IPS-18a (cell line): ENCODE results near the gene UMAD1.
"Not testable (repeated sequence)": the region's sequence is repeated elsewhere in the genome, so short reads cannot be mapped to it uniquely, and the experiment has no call there.

Experiments
- H3K27ac ChIP-seq: one replicate; pipeline ENCODE4 v1.5.1; 2013; ENCODE audit warnings: low read length
- H3K27me3 ChIP-seq: one replicate; pipeline ENCODE4 v1.6.1; 2013; ENCODE audit warnings: mild to moderate bottlenecking, low read length; ENCODE audit not compliant: control insufficient read depth, insufficient read depth
- H3K36me3 ChIP-seq: one replicate; pipeline ENCODE4 v1.6.1; 2013; ENCODE audit warnings: low read depth, low read length; ENCODE audit not compliant: control insufficient read depth
- H3K4me1 ChIP-seq: one replicate; pipeline ENCODE4 v1.6.1; 2013; ENCODE audit warnings: low read depth, low read length; ENCODE audit not compliant: control insufficient read depth
- H3K4me3 ChIP-seq: one replicate; pipeline ENCODE4 v1.5.1; 2013; ENCODE audit warnings: low read length
- H3K9ac ChIP-seq: one replicate; pipeline ENCODE4 v1.6.1; 2013; ENCODE audit warnings: mild to moderate bottlenecking, low read length, moderate library complexity
- H3K9me3 ChIP-seq: one replicate; pipeline ENCODE4 v1.6.1; 2013; ENCODE audit warnings: low read depth, low read length; ENCODE audit not compliant: control insufficient read depth

UMAD1 gene

DNA sequence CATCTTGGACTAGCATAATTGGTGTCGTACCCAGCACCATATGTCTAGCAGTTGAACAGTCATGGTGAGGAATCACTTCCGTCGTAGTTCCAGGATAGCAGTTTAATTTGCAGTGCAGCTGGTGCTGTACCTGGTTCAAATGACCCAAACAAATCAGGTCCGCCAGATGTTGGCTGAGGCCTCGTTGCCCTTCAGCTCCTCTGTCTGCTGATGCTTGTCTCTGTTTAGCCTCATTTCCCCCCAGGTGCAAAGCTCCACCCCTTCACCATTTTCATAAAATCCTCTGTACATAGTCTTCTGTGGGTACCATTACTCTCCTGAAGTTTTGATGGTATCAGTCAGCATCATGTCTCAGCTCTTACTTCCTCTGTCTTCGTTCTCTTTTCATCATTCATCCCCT lies 35.1 kb downstream of the UMAD1 start:
- H3K36me3 ChIP-seq: no peaks in the 10 kb centered on the region
- H3K4me3 ChIP-seq: no peak overlapping the region
- H3K4me1 ChIP-seq: no peaks in the 10 kb centered on the region
- no peak overlapping the region for H3K27ac ChIP-seq
- H3K9me3 ChIP-seq: no peaks in the 10 kb centered on the region
- H3K9ac ChIP-seq: no peak overlapping the region
- no peaks in the 10 kb centered on the region for H3K27me3 ChIP-seq

GRCh38 chr7:7679640-7680039 lies 39.1 kb downstream of the UMAD1 start:
- H3K36me3 ChIP-seq, H3K27ac ChIP-seq, H3K4me1 ChIP-seq, H3K9ac ChIP-seq, H3K4me3 ChIP-seq, H3K9me3 ChIP-seq, H3K27me3 ChIP-seq: not testable (repeated sequence)

DNA sequence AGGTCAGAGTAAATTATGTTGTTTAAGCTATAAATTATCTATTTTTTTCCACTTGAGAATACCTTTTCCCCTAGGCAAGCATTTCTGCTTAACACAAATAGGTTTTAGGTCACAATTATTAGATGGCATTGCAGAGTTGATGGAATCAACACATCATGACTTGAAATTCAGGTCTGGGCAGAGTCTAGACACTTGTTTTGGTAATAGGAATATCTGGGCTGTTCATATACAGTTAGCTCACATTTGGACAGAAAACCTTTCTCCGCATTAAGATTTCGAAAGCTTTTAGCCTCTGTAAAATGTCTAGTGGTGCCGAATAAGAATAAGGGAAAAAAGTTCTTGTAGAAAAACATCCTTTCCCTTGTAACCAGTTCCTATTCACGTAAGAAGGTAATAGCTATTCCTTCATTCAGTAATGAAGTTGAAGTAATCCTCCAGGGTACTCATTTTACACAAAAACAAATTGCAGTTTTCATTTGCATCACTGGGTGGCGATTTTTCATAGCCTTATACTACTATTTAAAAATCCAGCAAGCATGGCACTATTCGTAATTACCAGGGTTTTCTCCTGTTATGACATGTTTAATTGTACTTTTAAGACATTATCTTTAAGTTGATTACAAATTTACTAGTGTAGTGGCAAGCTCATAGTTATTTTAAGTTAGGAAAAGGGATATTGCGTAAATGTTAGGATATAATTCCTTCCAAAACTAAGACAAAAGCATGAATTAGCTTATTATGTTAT lies 40.8 kb downstream of the UMAD1 start:
- no peak overlapping the region for H3K4me3 ChIP-seq

GRCh38 chr7:7681936-7682329 lies 41.4 kb downstream of the UMAD1 start:
- Histone ChIP-seq H3K9ac (no peak overlapping the region), H3K4me1 (no peaks in the 10 kb centered on the region), H3K36me3 (no peaks in the 10 kb centered on the region), H3K4me3 (no peak overlapping the region), H3K27ac (no peak overlapping the region), H3K9me3 (no peaks in the 10 kb centered on the region), H3K27me3 (no peaks in the 10 kb centered on the region)

More for the DNA sequence above, 40.8 kb downstream of the UMAD1 start:
- Histone ChIP-seq H3K4me1 (no peaks in the 10 kb centered on the region), H3K9ac (no peak overlapping the region), H3K36me3 (no peaks in the 10 kb centered on the region), H3K27me3 (no peaks in the 10 kb centered on the region), H3K27ac (no peak overlapping the region), H3K9me3 (no peaks in the 10 kb centered on the region)

- H3K9me3 ChIP-seq: no peaks in the 10 kb centered on the region
- no peaks in the 10 kb centered on the region for H3K36me3 ChIP-seq
- H3K27ac ChIP-seq: no peak overlapping the region
- no peaks in the 10 kb centered on the region for H3K27me3 ChIP-seq
- H3K4me1 ChIP-seq: no peaks in the 10 kb centered on the region
- H3K9ac ChIP-seq: no peak overlapping the region
- H3K4me3 ChIP-seq: no peak overlapping the region
These were observed 42.3 kb downstream of the UMAD1 start for GRCh38 chr7:7682861-7683260.

- Histone ChIP-seq H3K9ac (no peak overlapping the region), H3K4me3 (no peak overlapping the region), H3K27me3 (no peaks in the 10 kb centered on the region), H3K27ac (no peak overlapping the region), H3K9me3 (no peaks in the 10 kb centered on the region), H3K4me1 (no peaks in the 10 kb centered on the region), H3K36me3 (no peaks in the 10 kb centered on the region)
These were observed 46.4 kb downstream of the UMAD1 start for GRCh38 chr7:7686811-7687508.

- Histone ChIP-seq H3K27ac (no peak overlapping the region), H3K4me3 (no peak overlapping the region), H3K9ac (no peak overlapping the region), H3K9me3 (no peaks in the 10 kb centered on the region), H3K4me1 (no peaks in the 10 kb centered on the region), H3K27me3 (no peaks in the 10 kb centered on the region), H3K36me3 (no peaks in the 10 kb centered on the region)
These were observed 47.2 kb downstream of the UMAD1 start for GRCh38 chr7:7687800-7688199.

GRCh38 chr7:7688310-7688709 lies 47.8 kb downstream of the UMAD1 start:
- no peak overlapping the region for H3K9ac ChIP-seq
- H3K27me3 ChIP-seq: no peaks in the 10 kb centered on the region
- no peak overlapping the region for H3K4me3 ChIP-seq
- no peaks in the 10 kb centered on the region for H3K9me3 ChIP-seq
- no peaks in the 10 kb centered on the region for H3K4me1 ChIP-seq
- H3K27ac ChIP-seq: no peak overlapping the region
- no peaks in the 10 kb centered on the region for H3K36me3 ChIP-seq

DNA sequence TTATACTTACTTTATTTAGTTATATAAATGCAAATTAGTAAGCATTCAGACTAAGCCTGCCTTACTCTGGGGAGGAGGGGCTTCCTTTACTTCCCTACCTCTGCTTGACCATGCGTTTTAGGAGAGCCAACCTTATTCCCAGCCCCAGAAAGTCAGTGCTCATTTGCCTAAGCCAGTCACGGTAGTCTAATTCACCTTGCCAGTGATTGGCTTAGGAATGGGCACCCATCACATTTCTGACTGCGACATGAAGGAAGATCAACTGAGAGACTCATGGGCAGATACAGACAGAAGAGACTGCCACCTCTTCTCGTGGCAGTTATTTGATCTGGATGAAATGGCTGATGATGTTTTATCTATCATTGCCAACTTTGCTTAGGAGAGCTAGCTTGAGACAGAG lies 48.4 kb downstream of the UMAD1 start:
- Histone ChIP-seq H3K4me3 (no peak overlapping the region), H3K4me1 (no peaks in the 10 kb centered on the region), H3K27me3 (no peaks in the 10 kb centered on the region), H3K9me3 (no peaks in the 10 kb centered on the region), H3K9ac (no peak overlapping the region), H3K36me3 (no peaks in the 10 kb centered on the region), H3K27ac (no peak overlapping the region)

DNA sequence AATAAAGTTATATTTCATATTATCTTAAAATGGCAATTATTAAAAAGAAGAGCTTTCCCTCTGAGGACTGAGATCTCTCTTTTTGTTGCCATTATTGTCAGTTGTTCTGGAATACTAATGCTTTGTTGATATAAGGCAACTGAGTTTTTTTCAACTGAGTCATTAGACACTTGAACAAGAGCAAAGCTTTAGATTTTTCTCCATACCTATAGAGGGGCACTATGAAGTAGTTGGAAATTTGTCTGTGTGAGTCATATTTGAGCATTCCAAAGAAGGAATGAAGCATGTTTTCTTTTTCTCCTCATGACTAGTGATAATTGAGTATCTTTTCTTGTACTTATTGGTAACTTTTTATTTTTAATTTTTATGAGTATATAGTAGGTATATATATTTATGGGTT lies 53.3 kb downstream of the UMAD1 start:
- H3K4me1 ChIP-seq: no peaks in the 10 kb centered on the region
- no peak overlapping the region for H3K9ac ChIP-seq
- H3K4me3 ChIP-seq: no peak overlapping the region
- H3K27ac ChIP-seq: no peak overlapping the region
- no peaks in the 10 kb centered on the region for H3K36me3 ChIP-seq
- H3K9me3 ChIP-seq: no peaks in the 10 kb centered on the region
- no peaks in the 10 kb centered on the region for H3K27me3 ChIP-seq

GRCh38 chr7:7694542-7694941 lies 54.0 kb downstream of the UMAD1 start:
- Histone ChIP-seq H3K9ac (no peak overlapping the region), H3K27me3 (no peaks in the 10 kb centered on the region), H3K4me3 (no peak overlapping the region), H3K4me1 (no peaks in the 10 kb centered on the region), H3K36me3 (no peaks in the 10 kb centered on the region), H3K27ac (no peak overlapping the region), H3K9me3 (no peaks in the 10 kb centered on the region)
